ENCODE data around the gene RORB. TPM values are rescaled to one million over a fixed set of nuclear protein-coding genes. Genes with fewer than 3 reads are reported as not detected.
"Not testable (repeated sequence)": the region's sequence is repeated elsewhere in the genome, so short reads cannot be mapped to it uniquely, and the experiment has no call there.

RORB gene
- total and polyA plus RNA-seq, 4 donors: 0.40 to 3.9 (median 1.1) TPM

GRCh38 chr9:74528207-74528606 lies 31.1 kb downstream of the RORB start:
- Histone ChIP-seq H3K4me1 (ENCODE audit: control insufficient read depth in 5 of 5, insufficient read depth in 5 of 5, low read length in 5 of 5) (no peaks in the 10 kb centered on the region), H3K36me3 (ENCODE audit: control insufficient read depth in 4 of 4, insufficient read depth in 4 of 4, low read length in 4 of 4) (no peaks in the 10 kb centered on the region), H3K27ac (ENCODE audit: low read depth in 1 of 2, low read length in 1 of 2) (no peak overlapping the region), H3K27me3 (ENCODE audit: control insufficient read depth in 3 of 3, insufficient read depth in 3 of 3, low read length in 2 of 3) (no peaks in the 10 kb centered on the region), H3K9ac (ENCODE audit: insufficient read depth in 1 of 2, low read length in 2 of 2) (no peak overlapping the region), H3K4me3 (no peak overlapping the region), H3K9me3 (ENCODE audit: control insufficient read depth in 4 of 4, insufficient read depth in 3 of 4, low read length in 3 of 4) (no peaks in the 10 kb centered on the region)
- 50 to 68% methylated on average over 6 of the region's 6 CpGs for WGBS, 2 donors
- peak; percentile 19 to 53 (median 25) for DNase-seq
- no peak for TF ChIP-seq CTCF (IDR thresholded peaks at IDR 0.05; ENCODE audit: control extremely low read depth, extremely low read depth)
- no peak for ATAC-seq (ENCODE audit: insufficient read depth, low FRiP score)

DNA sequence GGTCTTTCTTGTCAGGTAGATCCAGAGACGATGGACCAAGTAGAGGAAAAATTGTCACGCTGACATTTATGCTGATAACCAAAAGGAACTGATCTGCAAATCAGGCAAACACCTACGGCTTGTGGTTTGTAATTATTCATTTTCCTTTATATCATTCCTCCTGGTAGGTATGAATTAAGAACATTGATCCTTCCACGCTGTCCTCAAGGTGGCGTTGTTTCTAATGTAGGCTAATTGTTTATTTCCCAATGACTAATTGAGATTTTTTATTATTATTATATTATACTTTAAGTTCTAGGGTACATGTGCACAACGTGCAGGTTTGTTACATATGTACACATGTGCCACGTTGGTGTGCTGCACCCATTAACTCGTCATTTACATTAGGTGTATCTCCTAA lies 33.3 kb downstream of the RORB start:
- not testable (repeated sequence) for H3K27me3 ChIP-seq (ENCODE audit: control insufficient read depth in 3 of 3, insufficient read depth in 3 of 3, low read length in 2 of 3); H3K36me3 ChIP-seq (ENCODE audit: control insufficient read depth in 4 of 4, insufficient read depth in 4 of 4, low read length in 4 of 4); H3K4me3 ChIP-seq; H3K27ac ChIP-seq (ENCODE audit: low read depth in 1 of 2, low read length in 1 of 2); ATAC-seq (ENCODE audit: insufficient read depth, low FRiP score); DNase-seq; H3K4me1 ChIP-seq (ENCODE audit: control insufficient read depth in 5 of 5, insufficient read depth in 5 of 5, low read length in 5 of 5); H3K9me3 ChIP-seq (ENCODE audit: control insufficient read depth in 4 of 4, insufficient read depth in 3 of 4, low read length in 3 of 4); H3K9ac ChIP-seq (ENCODE audit: insufficient read depth in 1 of 2, low read length in 2 of 2)
- WGBS, 2 donors: 66 to 75% methylated on average over 8 of the region's 8 CpGs

DNA sequence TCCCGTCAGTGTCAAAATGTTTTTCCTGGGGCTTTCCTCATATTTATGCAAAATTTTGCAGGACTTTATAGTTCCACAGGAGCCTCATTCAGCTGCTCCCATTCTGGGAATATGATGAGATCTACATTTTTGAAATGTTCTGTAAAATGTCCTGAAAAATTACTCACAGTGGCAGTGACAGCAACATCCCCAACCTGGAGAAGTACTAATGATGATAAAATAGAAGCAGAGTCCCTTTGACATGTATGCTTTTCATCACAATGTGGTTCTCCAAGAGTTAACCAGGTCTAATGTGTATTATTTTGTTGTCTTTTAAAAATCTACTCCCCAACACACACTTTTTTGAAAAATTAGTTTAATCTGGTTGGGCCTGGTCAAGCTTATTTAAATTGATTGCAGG lies 36.1 kb downstream of the RORB start:
- DNase-seq: no peak
- no peaks in the 10 kb centered on the region for H3K9me3 ChIP-seq (ENCODE audit: control insufficient read depth in 4 of 4, insufficient read depth in 3 of 4, low read length in 3 of 4)
- H3K9ac ChIP-seq (ENCODE audit: insufficient read depth in 1 of 2, low read length in 2 of 2): no peak overlapping the region
- H3K4me3 ChIP-seq: no peak overlapping the region
- 77 to 88% methylated on average over 1 of the region's 1 CpG for WGBS, 2 donors
- no peaks in the 10 kb centered on the region for H3K36me3 ChIP-seq (ENCODE audit: control insufficient read depth in 4 of 4, insufficient read depth in 4 of 4, low read length in 4 of 4)
- no peak for ATAC-seq (ENCODE audit: insufficient read depth, low FRiP score)
- TF ChIP-seq CTCF (IDR thresholded peaks at IDR 0.05; ENCODE audit: control extremely low read depth, extremely low read depth): no peak
- no peaks in the 10 kb centered on the region for H3K27me3 ChIP-seq (ENCODE audit: control insufficient read depth in 3 of 3, insufficient read depth in 3 of 3, low read length in 2 of 3)
- H3K4me1 ChIP-seq (ENCODE audit: control insufficient read depth in 5 of 5, insufficient read depth in 5 of 5, low read length in 5 of 5): no peaks in the 10 kb centered on the region
- no peak overlapping the region for H3K27ac ChIP-seq (ENCODE audit: low read depth in 1 of 2, low read length in 1 of 2)

- Histone ChIP-seq H3K36me3 (ENCODE audit: control insufficient read depth in 4 of 4, insufficient read depth in 4 of 4, low read length in 4 of 4) (no peaks in the 10 kb centered on the region), H3K9me3 (ENCODE audit: control insufficient read depth in 4 of 4, insufficient read depth in 3 of 4, low read length in 3 of 4) (no peaks in the 10 kb centered on the region), H3K4me3 (no peak overlapping the region), H3K27me3 (ENCODE audit: control insufficient read depth in 3 of 3, insufficient read depth in 3 of 3, low read length in 2 of 3) (no peaks in the 10 kb centered on the region), H3K4me1 (ENCODE audit: control insufficient read depth in 5 of 5, insufficient read depth in 5 of 5, low read length in 5 of 5) (no peaks in the 10 kb centered on the region), H3K9ac (ENCODE audit: insufficient read depth in 1 of 2, low read length in 2 of 2) (no peak overlapping the region), H3K27ac (ENCODE audit: low read depth in 1 of 2, low read length in 1 of 2) (no peak overlapping the region)
- no peak for TF ChIP-seq CTCF (IDR thresholded peaks at IDR 0.05; ENCODE audit: control extremely low read depth, extremely low read depth)
- 88 to 91% methylated on average over 3 of the region's 3 CpGs for WGBS, 2 donors
- ATAC-seq (ENCODE audit: insufficient read depth, low FRiP score) (no peak), DNase-seq (no peak)
Observed at GRCh38 chr9:74534841-74535240, 37.7 kb downstream of the RORB start.

Measured in lung (tissue), 12 donors.